Subcutaneous adipose tissue (tissue), 4 donors: Measurements from ENCODE around the gene SCN1A. TPM values are rescaled to one million over a fixed set of nuclear protein-coding genes. Genes with fewer than 3 reads are reported as not detected.

Source experiments
- total RNA-seq, 4 donors: library from RNA; depleted of rRNA; stranded (reverse); fragments of >200 nt; gene quantifications; one replicate each; pipeline ENCODE4 v1.1.0, GENCODE V29; 2016
- TF ChIP-seq, protein P1 (sequence below): fragments of 450-650 bp; IDR thresholded peaks from one replicate; pipeline ENCODE4 v1.5.1; 2016; ENCODE audit warnings: low read depth, mild to moderate bottlenecking, control low read depth, antibody characterized with exemption, moderate library complexity

SCN1A gene
- total RNA-seq, 4 donors from 2014 or later = not detected

GRCh38 chr2:166092889-166093288 is 34.9 kb downstream of the SCN1A start:
- TF ChIP-seq, protein P1, sequence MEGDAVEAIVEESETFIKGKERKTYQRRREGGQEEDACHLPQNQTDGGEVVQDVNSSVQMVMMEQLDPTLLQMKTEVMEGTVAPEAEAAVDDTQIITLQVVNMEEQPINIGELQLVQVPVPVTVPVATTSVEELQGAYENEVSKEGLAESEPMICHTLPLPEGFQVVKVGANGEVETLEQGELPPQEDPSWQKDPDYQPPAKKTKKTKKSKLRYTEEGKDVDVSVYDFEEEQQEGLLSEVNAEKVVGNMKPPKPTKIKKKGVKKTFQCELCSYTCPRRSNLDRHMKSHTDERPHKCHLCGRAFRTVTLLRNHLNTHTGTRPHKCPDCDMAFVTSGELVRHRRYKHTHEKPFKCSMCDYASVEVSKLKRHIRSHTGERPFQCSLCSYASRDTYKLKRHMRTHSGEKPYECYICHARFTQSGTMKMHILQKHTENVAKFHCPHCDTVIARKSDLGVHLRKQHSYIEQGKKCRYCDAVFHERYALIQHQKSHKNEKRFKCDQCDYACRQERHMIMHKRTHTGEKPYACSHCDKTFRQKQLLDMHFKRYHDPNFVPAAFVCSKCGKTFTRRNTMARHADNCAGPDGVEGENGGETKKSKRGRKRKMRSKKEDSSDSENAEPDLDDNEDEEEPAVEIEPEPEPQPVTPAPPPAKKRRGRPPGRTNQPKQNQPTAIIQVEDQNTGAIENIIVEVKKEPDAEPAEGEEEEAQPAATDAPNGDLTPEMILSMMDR = no peak

DNA sequence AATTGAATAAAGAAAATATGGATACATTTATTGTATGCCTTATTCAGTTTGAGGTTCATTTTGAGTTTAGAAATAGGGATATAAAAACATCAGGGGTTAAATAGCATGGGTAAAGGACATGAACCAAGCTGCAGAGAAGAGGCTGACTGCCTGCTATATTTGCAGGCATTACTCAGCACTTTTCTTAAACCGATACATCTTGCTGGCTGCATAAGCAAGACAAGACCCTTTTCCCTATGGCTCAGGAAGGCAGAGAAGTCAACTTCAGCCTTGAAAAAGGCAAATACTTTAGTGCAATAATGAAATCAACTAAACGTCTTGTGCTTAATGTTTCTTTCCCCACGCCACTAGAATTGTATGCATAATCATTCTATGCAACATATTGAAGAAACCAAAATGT is 36.4 kb downstream of the SCN1A start:
- TF ChIP-seq, protein P1 = no peak

GRCh38 chr2:166090908-166091307 is 36.9 kb downstream of the SCN1A start:
- TF ChIP-seq, protein P1 = no peak

DNA sequence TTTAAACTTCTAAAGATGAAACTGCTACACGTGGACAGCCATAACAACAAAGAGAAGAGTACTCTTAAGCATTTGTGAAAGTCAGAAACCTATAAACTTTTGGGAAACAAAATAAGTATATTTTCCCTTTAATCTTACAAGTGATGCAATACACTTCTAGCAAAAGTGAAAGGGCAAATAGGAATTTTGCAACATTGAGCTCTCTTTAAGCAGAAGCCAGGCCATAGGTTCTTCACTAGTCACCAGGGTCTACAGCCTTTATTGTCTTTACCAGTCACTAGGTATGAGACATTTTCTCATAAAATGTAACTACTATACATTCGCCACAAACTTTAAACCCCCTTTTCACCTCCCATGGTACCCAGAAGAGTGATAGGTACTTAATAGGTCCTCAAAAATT is 37.5 kb downstream of the SCN1A start:
- TF ChIP-seq, protein P1 = no peak

- TF ChIP-seq, protein P1 = no peak
Observed at GRCh38 chr2:166088634-166089033, 39.2 kb downstream of the SCN1A start.

GRCh38 chr2:166084301-166084700 is 43.5 kb downstream of the SCN1A start:
- TF ChIP-seq, protein P1 = no peak

DNA sequence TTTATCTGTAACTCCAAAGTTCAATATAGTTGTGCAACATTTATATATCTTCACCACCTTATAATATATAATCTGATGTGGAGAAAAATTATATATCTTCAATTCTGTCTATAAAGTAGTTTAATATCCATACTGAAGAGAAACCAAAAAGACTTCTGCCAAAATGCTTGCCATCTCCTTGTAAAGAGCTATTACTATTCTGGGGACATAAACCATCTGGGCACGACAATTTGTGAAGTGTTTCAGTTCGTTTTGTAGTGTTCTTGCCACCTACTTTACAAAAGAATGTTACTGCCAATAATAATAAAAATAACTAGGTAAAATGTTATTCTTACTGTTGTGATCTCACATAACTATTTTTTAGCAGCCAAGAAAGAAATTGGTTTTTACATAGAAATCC is 45.1 kb downstream of the SCN1A start:
- TF ChIP-seq, protein P1 = no peak
